ENCODE data around the gene GPAM.

DNA sequence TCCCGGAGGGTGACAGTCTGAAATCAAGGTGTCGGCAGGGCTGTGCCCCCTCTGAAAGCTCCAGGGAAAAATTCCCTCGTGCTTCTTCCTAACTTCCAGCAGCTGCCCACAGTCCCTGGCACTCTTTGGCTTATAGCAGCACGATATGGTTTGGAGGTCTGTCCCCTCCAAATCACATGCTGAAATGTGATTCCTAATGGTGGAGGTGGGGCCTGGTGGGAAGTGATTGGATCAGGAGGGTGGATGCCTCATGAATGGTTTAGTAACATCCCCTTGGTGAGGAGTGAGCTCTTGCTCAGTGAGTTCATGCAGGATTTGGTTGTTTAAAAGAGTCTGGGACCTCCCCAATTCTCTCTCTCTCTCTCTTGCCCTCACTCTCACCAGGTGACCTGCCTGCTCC lies 51.1 kb downstream of the GPAM start:
- TF ChIP-seq, protein P1, sequence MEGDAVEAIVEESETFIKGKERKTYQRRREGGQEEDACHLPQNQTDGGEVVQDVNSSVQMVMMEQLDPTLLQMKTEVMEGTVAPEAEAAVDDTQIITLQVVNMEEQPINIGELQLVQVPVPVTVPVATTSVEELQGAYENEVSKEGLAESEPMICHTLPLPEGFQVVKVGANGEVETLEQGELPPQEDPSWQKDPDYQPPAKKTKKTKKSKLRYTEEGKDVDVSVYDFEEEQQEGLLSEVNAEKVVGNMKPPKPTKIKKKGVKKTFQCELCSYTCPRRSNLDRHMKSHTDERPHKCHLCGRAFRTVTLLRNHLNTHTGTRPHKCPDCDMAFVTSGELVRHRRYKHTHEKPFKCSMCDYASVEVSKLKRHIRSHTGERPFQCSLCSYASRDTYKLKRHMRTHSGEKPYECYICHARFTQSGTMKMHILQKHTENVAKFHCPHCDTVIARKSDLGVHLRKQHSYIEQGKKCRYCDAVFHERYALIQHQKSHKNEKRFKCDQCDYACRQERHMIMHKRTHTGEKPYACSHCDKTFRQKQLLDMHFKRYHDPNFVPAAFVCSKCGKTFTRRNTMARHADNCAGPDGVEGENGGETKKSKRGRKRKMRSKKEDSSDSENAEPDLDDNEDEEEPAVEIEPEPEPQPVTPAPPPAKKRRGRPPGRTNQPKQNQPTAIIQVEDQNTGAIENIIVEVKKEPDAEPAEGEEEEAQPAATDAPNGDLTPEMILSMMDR (IDR thresholded peaks at IDR 0.05; ENCODE audit: low read depth, low read length, missing input control), result no peak
- no peak for TF ChIP-seq YY1 (IDR thresholded peaks at IDR 0.05)
- TF ChIP-seq, protein P2, sequence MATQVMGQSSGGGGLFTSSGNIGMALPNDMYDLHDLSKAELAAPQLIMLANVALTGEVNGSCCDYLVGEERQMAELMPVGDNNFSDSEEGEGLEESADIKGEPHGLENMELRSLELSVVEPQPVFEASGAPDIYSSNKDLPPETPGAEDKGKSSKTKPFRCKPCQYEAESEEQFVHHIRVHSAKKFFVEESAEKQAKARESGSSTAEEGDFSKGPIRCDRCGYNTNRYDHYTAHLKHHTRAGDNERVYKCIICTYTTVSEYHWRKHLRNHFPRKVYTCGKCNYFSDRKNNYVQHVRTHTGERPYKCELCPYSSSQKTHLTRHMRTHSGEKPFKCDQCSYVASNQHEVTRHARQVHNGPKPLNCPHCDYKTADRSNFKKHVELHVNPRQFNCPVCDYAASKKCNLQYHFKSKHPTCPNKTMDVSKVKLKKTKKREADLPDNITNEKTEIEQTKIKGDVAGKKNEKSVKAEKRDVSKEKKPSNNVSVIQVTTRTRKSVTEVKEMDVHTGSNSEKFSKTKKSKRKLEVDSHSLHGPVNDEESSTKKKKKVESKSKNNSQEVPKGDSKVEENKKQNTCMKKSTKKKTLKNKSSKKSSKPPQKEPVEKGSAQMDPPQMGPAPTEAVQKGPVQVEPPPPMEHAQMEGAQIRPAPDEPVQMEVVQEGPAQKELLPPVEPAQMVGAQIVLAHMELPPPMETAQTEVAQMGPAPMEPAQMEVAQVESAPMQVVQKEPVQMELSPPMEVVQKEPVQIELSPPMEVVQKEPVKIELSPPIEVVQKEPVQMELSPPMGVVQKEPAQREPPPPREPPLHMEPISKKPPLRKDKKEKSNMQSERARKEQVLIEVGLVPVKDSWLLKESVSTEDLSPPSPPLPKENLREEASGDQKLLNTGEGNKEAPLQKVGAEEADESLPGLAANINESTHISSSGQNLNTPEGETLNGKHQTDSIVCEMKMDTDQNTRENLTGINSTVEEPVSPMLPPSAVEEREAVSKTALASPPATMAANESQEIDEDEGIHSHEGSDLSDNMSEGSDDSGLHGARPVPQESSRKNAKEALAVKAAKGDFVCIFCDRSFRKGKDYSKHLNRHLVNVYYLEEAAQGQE (IDR thresholded peaks at IDR 0.05), result no peak
- TF ChIP-seq EGR1 (IDR thresholded peaks at IDR 0.05; ENCODE audit: low read depth in 2 of 2), result no peak
- TF ChIP-seq, protein P3, sequence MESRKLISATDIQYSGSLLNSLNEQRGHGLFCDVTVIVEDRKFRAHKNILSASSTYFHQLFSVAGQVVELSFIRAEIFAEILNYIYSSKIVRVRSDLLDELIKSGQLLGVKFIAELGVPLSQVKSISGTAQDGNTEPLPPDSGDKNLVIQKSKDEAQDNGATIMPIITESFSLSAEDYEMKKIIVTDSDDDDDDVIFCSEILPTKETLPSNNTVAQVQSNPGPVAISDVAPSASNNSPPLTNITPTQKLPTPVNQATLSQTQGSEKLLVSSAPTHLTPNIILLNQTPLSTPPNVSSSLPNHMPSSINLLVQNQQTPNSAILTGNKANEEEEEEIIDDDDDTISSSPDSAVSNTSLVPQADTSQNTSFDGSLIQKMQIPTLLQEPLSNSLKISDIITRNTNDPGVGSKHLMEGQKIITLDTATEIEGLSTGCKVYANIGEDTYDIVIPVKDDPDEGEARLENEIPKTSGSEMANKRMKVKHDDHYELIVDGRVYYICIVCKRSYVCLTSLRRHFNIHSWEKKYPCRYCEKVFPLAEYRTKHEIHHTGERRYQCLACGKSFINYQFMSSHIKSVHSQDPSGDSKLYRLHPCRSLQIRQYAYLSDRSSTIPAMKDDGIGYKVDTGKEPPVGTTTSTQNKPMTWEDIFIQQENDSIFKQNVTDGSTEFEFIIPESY (IDR thresholded peaks at IDR 0.05), result no peak
- TF ChIP-seq, protein P4, sequence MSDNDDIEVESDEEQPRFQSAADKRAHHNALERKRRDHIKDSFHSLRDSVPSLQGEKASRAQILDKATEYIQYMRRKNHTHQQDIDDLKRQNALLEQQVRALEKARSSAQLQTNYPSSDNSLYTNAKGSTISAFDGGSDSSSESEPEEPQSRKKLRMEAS (IDR thresholded peaks at IDR 0.05), result no peak

Measured in liver (tissue), 3 donors.